ENCODE measurements around the gene USP5. TPM values are rescaled to one million over a fixed set of nuclear protein-coding genes. Genes with fewer than 3 reads are reported as not detected.

Gene USP5
- total RNA-seq, 1 experiment from 2014 or later, result 175 TPM

GRCh38 chr12:6840330-6840729 lies 11.6 kb upstream of the USP5 start:
- H3K4me2 ChIP-seq (ENCODE audit: low read length), result no peak overlapping the region
- intact Hi-C loops (cut with micrococcal nuclease), result no loop called here
- RAD21 ChIA-PET (ENCODE audit: low non-redundant PET in 1 of 2, low total read pairs in 2 of 2, uncharacterized antibody in 2 of 2, unreplicated experiment in 2 of 2), result no interaction called here
- H3K9me2 ChIP-seq (ENCODE audit: insufficient read depth), result no peaks in the 10 kb centered on the region
- H4K20me1 ChIP-seq (ENCODE audit: insufficient read depth), result no peaks in the 10 kb centered on the region
- H3K27me3 ChIP-seq (ENCODE audit: insufficient read depth, low read length), result no peaks in the 10 kb centered on the region
- BruUV-seq (replicated peaks), result no TSS peak
- H3K4me1 ChIP-seq (ENCODE audit: control insufficient read depth in 1 of 2, insufficient read depth in 2 of 2, low read length in 2 of 2), result peaks cover 0 to 8% of the 10 kb centered on the region in 2 experiments; a peak in 2 of 4 replicates
- POLR2A ChIA-PET, result interaction anchor here (1.4 to 4.4 kb wide), 2 partner anchors 11 kb away, joined by 3 to 19 read pairs; partner anchors contain the start of genes CDCA3 and USP5
- TF ChIP-seq MAX (IDR thresholded peaks at IDR 0.05) (no peak), JUND (IDR thresholded peaks at IDR 0.05) (no peak), ELF1 (IDR thresholded peaks at IDR 0.05; ENCODE audit: borderline replicate concordance, low read depth) (no peak), SIN3A (IDR thresholded peaks at IDR 0.05; ENCODE audit: low read depth) (no peak), CBX3 (IDR thresholded peaks at IDR 0.05; ENCODE audit: low read depth) (no peak), SRF (IDR thresholded peaks at IDR 0.05; ENCODE audit: low read depth) (no peak), YY1 (IDR thresholded peaks at IDR 0.05; ENCODE audit: extremely low read depth, insufficient replicate concordance, low read depth, low read length) (no peak), POLR2A (IDR thresholded peaks at IDR 0.05; ENCODE audit: borderline replicate concordance, extremely low read depth, insufficient read depth, insufficient read length) (no peak), REST (IDR thresholded peaks at IDR 0.05; ENCODE audit: low read depth) (no peak), SP1 (IDR thresholded peaks at IDR 0.05; ENCODE audit: low read depth) (no peak), CEBPB (IDR thresholded peaks at IDR 0.05; ENCODE audit: low read depth) (no peak), FOSL1 (IDR thresholded peaks at IDR 0.05; ENCODE audit: low read depth) (no peak), EGR1 (IDR thresholded peaks at IDR 0.05; ENCODE audit: low read depth) (no peak), EZH2 (IDR thresholded peaks at IDR 0.05) (no peak), ZBTB33 (IDR thresholded peaks at IDR 0.05; ENCODE audit: extremely low read depth, insufficient replicate concordance, low read length) (no peak), ATF3 (IDR thresholded peaks at IDR 0.05) (no peak), ZFX (IDR thresholded peaks at IDR 0.05) (no peak), CTCF (IDR thresholded peaks at IDR 0.05 in 2 of 3, conservative IDR thresholded peaks at IDR 0.05 in 1 of 3; ENCODE audit: borderline replicate concordance in 1 of 3, insufficient read depth in 1 of 3, low read depth in 2 of 3, low read length in 2 of 3) (no peak), TCF7L2 (IDR thresholded peaks at IDR 0.05; ENCODE audit: borderline replicate concordance, extremely low read depth, insufficient read depth, insufficient read length) (no peak)
- H3K4me3 ChIP-seq (replicated peaks in 1 of 2; ENCODE audit: low read depth in 1 of 2, low read length in 2 of 2), result no peak overlapping the region
- H3K9me3 ChIP-seq (ENCODE audit: control insufficient read depth in 1 of 2, insufficient read depth in 1 of 2, low read depth in 1 of 2, low read length in 2 of 2), result no peaks in the 10 kb centered on the region
- DNase-seq (ENCODE audit: low read depth, low spot score) (no peak), ATAC-seq (no peak)
- no peak overlapping the region for H2AFZ ChIP-seq (ENCODE audit: low read depth, low read length, poor library complexity, severe bottlenecking)
- no peaks in the 10 kb centered on the region for H3K79me2 ChIP-seq (ENCODE audit: insufficient read depth, low read length)
- H3K36me3 ChIP-seq (ENCODE audit: control insufficient read depth in 1 of 2, insufficient read depth in 2 of 2, low read length in 2 of 2), result peaks cover 8 to 14% of the 10 kb centered on the region in 2 experiments; a peak in 3 of 4 replicates
- no peak overlapping the region for H3K27ac ChIP-seq (ENCODE audit: low read depth, low read length)
- no peak overlapping the region for H3K9ac ChIP-seq (ENCODE audit: low read length)
- CTCF ChIA-PET, result no interaction called here
